Measurements from ENCODE around the gene GLCE. TPM values are rescaled to one million over a fixed set of nuclear protein-coding genes. Genes with fewer than 3 reads are reported as not detected.

The GLCE gene
- total RNA-seq, 1 experiment from 2014 or later, result 12.5 TPM

DNA sequence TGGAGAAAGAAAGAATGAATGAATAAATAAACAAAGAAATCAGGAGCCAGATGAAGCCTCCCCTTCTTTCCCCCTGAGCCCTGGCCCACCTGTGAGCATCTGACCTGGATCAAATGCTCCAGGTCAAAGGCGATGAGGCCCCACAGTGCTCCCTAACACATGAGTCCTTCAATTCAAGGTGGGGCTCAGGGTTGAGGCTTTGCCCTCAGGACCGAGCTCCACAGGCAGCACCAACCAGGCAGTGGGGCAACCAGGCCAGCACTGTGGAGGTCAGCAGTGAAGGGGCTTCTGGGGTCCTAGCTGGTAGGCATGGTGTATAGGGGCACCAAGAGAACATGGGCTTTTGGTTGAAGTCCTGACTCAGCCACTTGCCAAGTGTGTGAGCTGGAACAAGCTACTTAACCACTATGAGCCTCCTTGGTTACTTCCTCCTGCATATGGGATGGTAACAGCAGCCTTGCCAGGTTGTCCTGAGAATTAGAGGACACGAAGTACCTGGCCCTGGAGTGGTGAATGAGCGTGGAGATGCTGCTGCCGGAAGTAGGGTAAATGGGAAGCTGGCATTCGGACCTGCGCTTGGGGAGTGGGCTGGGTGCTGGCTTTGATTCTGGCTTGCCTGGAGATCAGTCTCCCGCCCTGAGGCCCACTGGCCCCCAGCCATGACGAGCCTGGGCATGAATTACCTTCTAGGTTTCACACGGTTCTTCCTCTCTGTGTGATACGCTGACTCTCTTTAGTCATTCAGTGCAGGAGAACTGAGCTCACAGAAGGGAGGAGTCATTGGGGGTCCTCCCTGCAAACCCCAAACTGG lies 128.3 kb downstream of the GLCE start:
- ATAC-seq (peak; percentile 48), DNase-seq (ENCODE audit: low spot score) (no peak)
- Mint-ChIP-seq H3K36me3 (no peaks in the 10 kb centered on the region), H3K4me3 (no peak overlapping the region), H3K27me3 (ENCODE audit: low read depth) (no peaks in the 10 kb centered on the region; the same call in 1 of the 2 replicates), H3K4me1 (peaks cover 13% of the 10 kb centered on the region), H3K27ac (no peak overlapping the region), H3K9me3 (no peaks in the 10 kb centered on the region)
- CTCF ChIA-PET, result interaction anchor here (1.1 to 2.4 kb wide), 3 partner anchors 11 to 257 kb away, joined by 3 to 10 read pairs (median 5); partner anchors contain the start of gene PAQR5
- POLR2A ChIA-PET, result interaction anchor here (0.5 kb wide), 1 partner anchor 240 kb away, joined by 3 read pairs; no protein-coding TSS in a partner anchor
- no peak for TF ChIP-seq SMAD4 (CRISPR knock-in tag; IDR thresholded peaks at IDR 0.05)
- TF ChIP-seq, protein P1, sequence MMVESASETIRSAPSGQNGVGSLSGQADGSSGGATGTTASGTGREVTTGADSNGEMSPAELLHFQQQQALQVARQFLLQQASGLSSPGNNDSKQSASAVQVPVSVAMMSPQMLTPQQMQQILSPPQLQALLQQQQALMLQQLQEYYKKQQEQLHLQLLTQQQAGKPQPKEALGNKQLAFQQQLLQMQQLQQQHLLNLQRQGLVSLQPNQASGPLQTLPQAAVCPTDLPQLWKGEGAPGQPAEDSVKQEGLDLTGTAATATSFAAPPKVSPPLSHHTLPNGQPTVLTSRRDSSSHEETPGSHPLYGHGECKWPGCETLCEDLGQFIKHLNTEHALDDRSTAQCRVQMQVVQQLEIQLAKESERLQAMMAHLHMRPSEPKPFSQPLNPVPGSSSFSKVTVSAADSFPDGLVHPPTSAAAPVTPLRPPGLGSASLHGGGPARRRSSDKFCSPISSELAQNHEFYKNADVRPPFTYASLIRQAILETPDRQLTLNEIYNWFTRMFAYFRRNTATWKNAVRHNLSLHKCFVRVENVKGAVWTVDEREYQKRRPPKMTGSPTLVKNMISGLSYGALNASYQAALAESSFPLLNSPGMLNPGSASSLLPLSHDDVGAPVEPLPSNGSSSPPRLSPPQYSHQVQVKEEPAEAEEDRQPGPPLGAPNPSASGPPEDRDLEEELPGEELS (CRISPR knock-in tag; IDR thresholded peaks at IDR 0.05), result no peak
- TF ChIP-seq, protein P2, sequence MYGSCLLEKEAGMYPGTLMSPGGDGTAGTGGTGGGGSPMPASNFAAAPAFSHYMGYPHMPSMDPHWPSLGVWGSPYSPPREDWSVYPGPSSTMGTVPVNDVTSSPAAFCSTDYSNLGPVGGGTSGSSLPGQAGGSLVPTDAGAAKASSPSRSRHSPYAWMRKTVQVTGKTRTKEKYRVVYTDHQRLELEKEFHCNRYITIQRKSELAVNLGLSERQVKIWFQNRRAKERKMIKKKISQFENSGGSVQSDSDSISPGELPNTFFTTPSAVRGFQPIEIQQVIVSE (CRISPR knock-in tag; IDR thresholded peaks at IDR 0.05; ENCODE audit: borderline replicate concordance), result no peak
- TF ChIP-seq, protein P3, sequence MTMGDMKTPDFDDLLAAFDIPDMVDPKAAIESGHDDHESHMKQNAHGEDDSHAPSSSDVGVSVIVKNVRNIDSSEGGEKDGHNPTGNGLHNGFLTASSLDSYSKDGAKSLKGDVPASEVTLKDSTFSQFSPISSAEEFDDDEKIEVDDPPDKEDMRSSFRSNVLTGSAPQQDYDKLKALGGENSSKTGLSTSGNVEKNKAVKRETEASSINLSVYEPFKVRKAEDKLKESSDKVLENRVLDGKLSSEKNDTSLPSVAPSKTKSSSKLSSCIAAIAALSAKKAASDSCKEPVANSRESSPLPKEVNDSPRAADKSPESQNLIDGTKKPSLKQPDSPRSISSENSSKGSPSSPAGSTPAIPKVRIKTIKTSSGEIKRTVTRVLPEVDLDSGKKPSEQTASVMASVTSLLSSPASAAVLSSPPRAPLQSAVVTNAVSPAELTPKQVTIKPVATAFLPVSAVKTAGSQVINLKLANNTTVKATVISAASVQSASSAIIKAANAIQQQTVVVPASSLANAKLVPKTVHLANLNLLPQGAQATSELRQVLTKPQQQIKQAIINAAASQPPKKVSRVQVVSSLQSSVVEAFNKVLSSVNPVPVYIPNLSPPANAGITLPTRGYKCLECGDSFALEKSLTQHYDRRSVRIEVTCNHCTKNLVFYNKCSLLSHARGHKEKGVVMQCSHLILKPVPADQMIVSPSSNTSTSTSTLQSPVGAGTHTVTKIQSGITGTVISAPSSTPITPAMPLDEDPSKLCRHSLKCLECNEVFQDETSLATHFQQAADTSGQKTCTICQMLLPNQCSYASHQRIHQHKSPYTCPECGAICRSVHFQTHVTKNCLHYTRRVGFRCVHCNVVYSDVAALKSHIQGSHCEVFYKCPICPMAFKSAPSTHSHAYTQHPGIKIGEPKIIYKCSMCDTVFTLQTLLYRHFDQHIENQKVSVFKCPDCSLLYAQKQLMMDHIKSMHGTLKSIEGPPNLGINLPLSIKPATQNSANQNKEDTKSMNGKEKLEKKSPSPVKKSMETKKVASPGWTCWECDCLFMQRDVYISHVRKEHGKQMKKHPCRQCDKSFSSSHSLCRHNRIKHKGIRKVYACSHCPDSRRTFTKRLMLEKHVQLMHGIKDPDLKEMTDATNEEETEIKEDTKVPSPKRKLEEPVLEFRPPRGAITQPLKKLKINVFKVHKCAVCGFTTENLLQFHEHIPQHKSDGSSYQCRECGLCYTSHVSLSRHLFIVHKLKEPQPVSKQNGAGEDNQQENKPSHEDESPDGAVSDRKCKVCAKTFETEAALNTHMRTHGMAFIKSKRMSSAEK (CRISPR knock-in tag; IDR thresholded peaks at IDR 0.05; ENCODE audit: borderline replicate concordance), result no peak
- TF ChIP-seq, protein P4, sequence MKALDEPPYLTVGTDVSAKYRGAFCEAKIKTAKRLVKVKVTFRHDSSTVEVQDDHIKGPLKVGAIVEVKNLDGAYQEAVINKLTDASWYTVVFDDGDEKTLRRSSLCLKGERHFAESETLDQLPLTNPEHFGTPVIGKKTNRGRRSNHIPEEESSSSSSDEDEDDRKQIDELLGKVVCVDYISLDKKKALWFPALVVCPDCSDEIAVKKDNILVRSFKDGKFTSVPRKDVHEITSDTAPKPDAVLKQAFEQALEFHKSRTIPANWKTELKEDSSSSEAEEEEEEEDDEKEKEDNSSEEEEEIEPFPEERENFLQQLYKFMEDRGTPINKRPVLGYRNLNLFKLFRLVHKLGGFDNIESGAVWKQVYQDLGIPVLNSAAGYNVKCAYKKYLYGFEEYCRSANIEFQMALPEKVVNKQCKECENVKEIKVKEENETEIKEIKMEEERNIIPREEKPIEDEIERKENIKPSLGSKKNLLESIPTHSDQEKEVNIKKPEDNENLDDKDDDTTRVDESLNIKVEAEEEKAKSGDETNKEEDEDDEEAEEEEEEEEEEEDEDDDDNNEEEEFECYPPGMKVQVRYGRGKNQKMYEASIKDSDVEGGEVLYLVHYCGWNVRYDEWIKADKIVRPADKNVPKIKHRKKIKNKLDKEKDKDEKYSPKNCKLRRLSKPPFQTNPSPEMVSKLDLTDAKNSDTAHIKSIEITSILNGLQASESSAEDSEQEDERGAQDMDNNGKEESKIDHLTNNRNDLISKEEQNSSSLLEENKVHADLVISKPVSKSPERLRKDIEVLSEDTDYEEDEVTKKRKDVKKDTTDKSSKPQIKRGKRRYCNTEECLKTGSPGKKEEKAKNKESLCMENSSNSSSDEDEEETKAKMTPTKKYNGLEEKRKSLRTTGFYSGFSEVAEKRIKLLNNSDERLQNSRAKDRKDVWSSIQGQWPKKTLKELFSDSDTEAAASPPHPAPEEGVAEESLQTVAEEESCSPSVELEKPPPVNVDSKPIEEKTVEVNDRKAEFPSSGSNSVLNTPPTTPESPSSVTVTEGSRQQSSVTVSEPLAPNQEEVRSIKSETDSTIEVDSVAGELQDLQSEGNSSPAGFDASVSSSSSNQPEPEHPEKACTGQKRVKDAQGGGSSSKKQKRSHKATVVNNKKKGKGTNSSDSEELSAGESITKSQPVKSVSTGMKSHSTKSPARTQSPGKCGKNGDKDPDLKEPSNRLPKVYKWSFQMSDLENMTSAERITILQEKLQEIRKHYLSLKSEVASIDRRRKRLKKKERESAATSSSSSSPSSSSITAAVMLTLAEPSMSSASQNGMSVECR (CRISPR knock-in tag; IDR thresholded peaks at IDR 0.05; ENCODE audit: borderline replicate concordance), result no peak
- no peak for TF ChIP-seq ATF1 (CRISPR knock-in tag; IDR thresholded peaks at IDR 0.05)
- no peak for TF ChIP-seq SMAD3 (CRISPR knock-in tag; IDR thresholded peaks at IDR 0.05; ENCODE audit: borderline replicate concordance)
- no peak for TF ChIP-seq TP53 (CRISPR knock-in tag; IDR thresholded peaks at IDR 0.05)
- TF ChIP-seq, protein P5, sequence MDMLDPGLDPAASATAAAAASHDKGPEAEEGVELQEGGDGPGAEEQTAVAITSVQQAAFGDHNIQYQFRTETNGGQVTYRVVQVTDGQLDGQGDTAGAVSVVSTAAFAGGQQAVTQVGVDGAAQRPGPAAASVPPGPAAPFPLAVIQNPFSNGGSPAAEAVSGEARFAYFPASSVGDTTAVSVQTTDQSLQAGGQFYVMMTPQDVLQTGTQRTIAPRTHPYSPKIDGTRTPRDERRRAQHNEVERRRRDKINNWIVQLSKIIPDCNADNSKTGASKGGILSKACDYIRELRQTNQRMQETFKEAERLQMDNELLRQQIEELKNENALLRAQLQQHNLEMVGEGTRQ (CRISPR knock-in tag; IDR thresholded peaks at IDR 0.05), result no peak
- TF ChIP-seq, protein P6, sequence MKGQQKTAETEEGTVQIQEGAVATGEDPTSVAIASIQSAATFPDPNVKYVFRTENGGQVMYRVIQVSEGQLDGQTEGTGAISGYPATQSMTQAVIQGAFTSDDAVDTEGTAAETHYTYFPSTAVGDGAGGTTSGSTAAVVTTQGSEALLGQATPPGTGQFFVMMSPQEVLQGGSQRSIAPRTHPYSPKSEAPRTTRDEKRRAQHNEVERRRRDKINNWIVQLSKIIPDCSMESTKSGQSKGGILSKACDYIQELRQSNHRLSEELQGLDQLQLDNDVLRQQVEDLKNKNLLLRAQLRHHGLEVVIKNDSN (CRISPR knock-in tag; IDR thresholded peaks at IDR 0.05), result no peak
- TF ChIP-seq TCF7 (CRISPR knock-in tag; IDR thresholded peaks at IDR 0.05; ENCODE audit: low read depth), result no peak
- TF ChIP-seq, protein P7, sequence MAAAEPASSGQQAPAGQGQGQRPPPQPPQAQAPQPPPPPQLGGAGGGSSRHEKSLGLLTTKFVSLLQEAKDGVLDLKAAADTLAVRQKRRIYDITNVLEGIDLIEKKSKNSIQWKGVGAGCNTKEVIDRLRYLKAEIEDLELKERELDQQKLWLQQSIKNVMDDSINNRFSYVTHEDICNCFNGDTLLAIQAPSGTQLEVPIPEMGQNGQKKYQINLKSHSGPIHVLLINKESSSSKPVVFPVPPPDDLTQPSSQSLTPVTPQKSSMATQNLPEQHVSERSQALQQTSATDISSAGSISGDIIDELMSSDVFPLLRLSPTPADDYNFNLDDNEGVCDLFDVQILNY (CRISPR knock-in tag; IDR thresholded peaks at IDR 0.05), result no peak

All from WTC11 (cell line).